HG02571 (cell line): ENCODE measurements around the gene AP1AR.

Experiments
- ATAC-seq: cut with Tn5 transposase; IDR thresholded peaks from one replicate; pipeline ENCODE4 v1.9.1; 2021; ENCODE audit warnings: mild to moderate bottlenecking, moderate library complexity; ENCODE audit not compliant: unreplicated experiment

Gene AP1AR

GRCh38 chr4:112219826-112220366 is 11.7 kb upstream of the AP1AR start:
- no peak for ATAC-seq

GRCh38 chr4:112222219-112222955 is 9.2 kb upstream of the AP1AR start:
- no peak for ATAC-seq

GRCh38 chr4:112225157-112225556 is 6.4 kb upstream of the AP1AR start:
- no peak for ATAC-seq

- ATAC-seq, result peak; percentile 84
Measured at GRCh38 chr4:112230879-112231778, 458 bp upstream of the AP1AR start.

GRCh38 chr4:112234952-112235609 is 3.5 kb downstream of the AP1AR start:
- no peak for ATAC-seq

- ATAC-seq, result no peak
Measured at GRCh38 chr4:112236040-112236439, 4.5 kb downstream of the AP1AR start.

- no peak for ATAC-seq
Measured at GRCh38 chr4:112238833-112239232, 7.2 kb downstream of the AP1AR start.

GRCh38 chr4:112245383-112245782 is 13.8 kb downstream of the AP1AR start:
- no peak for ATAC-seq

GRCh38 chr4:112247021-112247420 is 15.4 kb downstream of the AP1AR start:
- no peak for ATAC-seq

GRCh38 chr4:112251019-112251643 is 19.5 kb downstream of the AP1AR start:
- ATAC-seq, result no peak

GRCh38 chr4:112252234-112252633 is 20.6 kb downstream of the AP1AR start:
- no peak for ATAC-seq

- peak; percentile 78 for ATAC-seq
Measured at GRCh38 chr4:112253382-112254000, 21.9 kb downstream of the AP1AR start.

GRCh38 chr4:112257098-112257497 is 25.5 kb downstream of the AP1AR start:
- ATAC-seq, result no peak

- no peak for ATAC-seq
Measured at GRCh38 chr4:112266823-112267222, 35.2 kb downstream of the AP1AR start.

GRCh38 chr4:112270051-112270450 is 38.5 kb downstream of the AP1AR start:
- no peak for ATAC-seq

GRCh38 chr4:112270640-112271421 is 39.2 kb downstream of the AP1AR start:
- ATAC-seq, result no peak

GRCh38 chr4:112272292-112272691 is 40.7 kb downstream of the AP1AR start:
- ATAC-seq, result no peak

- ATAC-seq, result no peak
Measured at GRCh38 chr4:112274959-112275358, 43.4 kb downstream of the AP1AR start.

- ATAC-seq, result no peak
Measured at GRCh38 chr4:112276113-112276512, 44.5 kb downstream of the AP1AR start.

GRCh38 chr4:112277220-112277619 is 45.6 kb downstream of the AP1AR start:
- ATAC-seq, result no peak
